ENCODE results near the gene HOMER3. TPM values are rescaled to one million over a fixed set of nuclear protein-coding genes. Genes with fewer than 3 reads are reported as not detected.
A peak's percentile ranks its signal among the peaks of the same experiment; 100 is the strongest.

Gene HOMER3
- total RNA-seq, 4 donors from 2014 or later = 86.2 to 202 (median 113) TPM

- peak overlapping the region; percentile 26 to 74 (median 36) for H3K4me3 ChIP-seq
- intact Hi-C loops (cut with DNase I; ENCODE audit: low total_unique reads) = loop anchor here (2.0 to 5.0 kb wide), 2 partner anchors 349 to 369 kb away; no protein-coding TSS in a partner anchor
- no peaks in the 10 kb centered on the region for H3K9me3 ChIP-seq
- peak overlapping the region; percentile 58 to 87 (median 76) for H3K27ac ChIP-seq
- ATAC-seq (no peak), DNase-seq (no peak)
- H3K36me3 ChIP-seq = peaks cover 0 to 11% of the 10 kb centered on the region in 2 donors
- peaks cover 12 to 18% of the 10 kb centered on the region in 2 donors for H3K4me1 ChIP-seq
- TF ChIP-seq POLR2A (IDR thresholded peaks at IDR 0.05) = no peak
- TF ChIP-seq, protein P1, sequence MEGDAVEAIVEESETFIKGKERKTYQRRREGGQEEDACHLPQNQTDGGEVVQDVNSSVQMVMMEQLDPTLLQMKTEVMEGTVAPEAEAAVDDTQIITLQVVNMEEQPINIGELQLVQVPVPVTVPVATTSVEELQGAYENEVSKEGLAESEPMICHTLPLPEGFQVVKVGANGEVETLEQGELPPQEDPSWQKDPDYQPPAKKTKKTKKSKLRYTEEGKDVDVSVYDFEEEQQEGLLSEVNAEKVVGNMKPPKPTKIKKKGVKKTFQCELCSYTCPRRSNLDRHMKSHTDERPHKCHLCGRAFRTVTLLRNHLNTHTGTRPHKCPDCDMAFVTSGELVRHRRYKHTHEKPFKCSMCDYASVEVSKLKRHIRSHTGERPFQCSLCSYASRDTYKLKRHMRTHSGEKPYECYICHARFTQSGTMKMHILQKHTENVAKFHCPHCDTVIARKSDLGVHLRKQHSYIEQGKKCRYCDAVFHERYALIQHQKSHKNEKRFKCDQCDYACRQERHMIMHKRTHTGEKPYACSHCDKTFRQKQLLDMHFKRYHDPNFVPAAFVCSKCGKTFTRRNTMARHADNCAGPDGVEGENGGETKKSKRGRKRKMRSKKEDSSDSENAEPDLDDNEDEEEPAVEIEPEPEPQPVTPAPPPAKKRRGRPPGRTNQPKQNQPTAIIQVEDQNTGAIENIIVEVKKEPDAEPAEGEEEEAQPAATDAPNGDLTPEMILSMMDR (IDR thresholded peaks at IDR 0.05 in 4 of 5, conservative IDR thresholded peaks at IDR 0.05 in 1 of 5) = no peak
- H3K27me3 ChIP-seq = no peaks in the 10 kb centered on the region
- in situ Hi-C loops (cut with MboI; ENCODE audit: low sequenced_read_pairs in 4 of 4) = no loop called here
Measured at GRCh38 chr19:18941628-18942354, 774 bp upstream of the HOMER3 start.

- intact Hi-C loops (cut with DNase I; ENCODE audit: low total_unique reads) = loop anchor here (1.0 to 5.0 kb wide), 4 partner anchors 21 to 367 kb away; partner anchors contain the start of genes COPE and DDX49
Measured at GRCh38 chr19:18939922-18940768, 872 bp downstream of the HOMER3 start.

DNA sequence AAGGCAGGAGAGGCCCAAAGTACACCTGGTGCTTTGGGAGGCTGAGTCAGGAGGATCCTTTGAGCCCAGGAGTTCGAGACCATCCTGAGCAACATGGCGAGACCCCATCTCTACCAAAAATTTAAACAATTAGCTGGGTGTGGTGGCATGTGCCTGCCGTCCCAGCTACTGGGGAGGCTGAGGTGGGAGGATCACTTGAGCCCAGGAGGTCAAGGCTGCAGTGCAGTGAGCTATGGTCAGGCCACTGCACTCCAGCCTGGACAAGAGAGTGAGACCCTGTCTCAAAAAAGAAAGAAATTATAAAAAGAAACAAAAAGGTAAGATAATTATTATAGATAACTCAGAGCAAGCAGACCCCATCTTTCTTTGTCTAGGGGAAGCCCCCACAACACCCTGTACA is 1.9 kb downstream of the HOMER3 start:
- DNase-seq = no peak
- H3K27me3 ChIP-seq = no peaks in the 10 kb centered on the region
- H3K36me3 ChIP-seq = peaks cover 0 to 30% of the 10 kb centered on the region in 2 donors
- peak overlapping the region; percentile 87 to 98 (median 94) for H3K27ac ChIP-seq
- peak overlapping the region in 1 of 4 donors; percentile 93 for H3K4me3 ChIP-seq
- in situ Hi-C loops (cut with MboI; ENCODE audit: low sequenced_read_pairs in 4 of 4) = no loop called here
- no peaks in the 10 kb centered on the region for H3K9me3 ChIP-seq
- ATAC-seq = no peak
- intact Hi-C loops (cut with DNase I; ENCODE audit: low total_unique reads) = no loop called here
- TF ChIP-seq, protein P1 (IDR thresholded peaks at IDR 0.05 in 4 of 5, conservative IDR thresholded peaks at IDR 0.05 in 1 of 5) = no peak
- TF ChIP-seq POLR2A (IDR thresholded peaks at IDR 0.05) = no peak
- peaks cover 12 to 18% of the 10 kb centered on the region in 2 donors for H3K4me1 ChIP-seq

More at GRCh38 chr19:18939922-18940768, 872 bp downstream of the HOMER3 start:
- H3K4me1 ChIP-seq = peaks cover 12 to 18% of the 10 kb centered on the region in 2 donors
- no peaks in the 10 kb centered on the region for H3K27me3 ChIP-seq
- H3K9me3 ChIP-seq = no peaks in the 10 kb centered on the region
- peaks cover 0 to 23% of the 10 kb centered on the region in 2 donors for H3K36me3 ChIP-seq
- peak; percentile 58 to 72 for TF ChIP-seq POLR2A (IDR thresholded peaks at IDR 0.05)
- TF ChIP-seq, protein P1 (IDR thresholded peaks at IDR 0.05 in 4 of 5, conservative IDR thresholded peaks at IDR 0.05 in 1 of 5) = no peak
- DNase-seq (peak; percentile 71 to 93), ATAC-seq (peak; percentile 57 to 82)
- in situ Hi-C loops (cut with MboI; ENCODE audit: low sequenced_read_pairs in 4 of 4) = no loop called here
- peak overlapping the region; percentile 87 to 98 (median 94) for H3K27ac ChIP-seq
- H3K4me3 ChIP-seq = peak overlapping the region; percentile 67 to 93 (median 78)

DNA sequence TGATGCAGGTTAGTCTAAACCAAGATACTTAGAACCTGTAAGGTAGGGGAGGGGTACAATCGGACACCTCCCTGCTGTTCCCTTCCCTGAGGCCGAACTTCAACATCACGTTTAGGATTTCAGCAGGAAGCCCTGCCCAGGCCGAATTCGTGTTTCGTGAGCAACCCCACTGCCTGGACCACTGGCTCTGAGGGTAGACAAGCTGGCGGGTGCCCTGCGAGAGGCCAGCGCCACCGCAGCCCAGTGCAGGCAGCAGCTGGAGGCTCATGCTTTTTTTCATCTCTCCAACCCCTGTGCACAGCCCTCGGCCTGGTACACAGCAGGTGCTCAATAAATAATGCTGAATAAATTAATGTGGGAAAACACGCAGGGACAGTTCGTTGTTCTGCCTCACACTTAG is 7.7 kb downstream of the HOMER3 start:
- Histone ChIP-seq H3K36me3 (peaks cover 0 to 46% of the 10 kb centered on the region in 2 donors), H3K9me3 (no peaks in the 10 kb centered on the region), H3K27me3 (no peaks in the 10 kb centered on the region), H3K4me3 (no peak overlapping the region), H3K4me1 (no peaks in the 10 kb centered on the region), H3K27ac (no peak overlapping the region)
- in situ Hi-C loops (cut with MboI; ENCODE audit: low sequenced_read_pairs in 4 of 4) = no loop called here
- DNase-seq (no peak), ATAC-seq (no peak)
- no peak for TF ChIP-seq POLR2A (IDR thresholded peaks at IDR 0.05)
- TF ChIP-seq, protein P1 (IDR thresholded peaks at IDR 0.05 in 4 of 5, conservative IDR thresholded peaks at IDR 0.05 in 1 of 5) = no peak
- intact Hi-C loops (cut with DNase I; ENCODE audit: low total_unique reads) = no loop called here
